H1 (cell line): ENCODE results near the gene SELENOS. TPM values are rescaled to one million over a fixed set of nuclear protein-coding genes. Genes with fewer than 3 reads are reported as not detected.

Experiments used
- CTCF ChIA-PET: fragments of 300-600 bp; sonication (Branson Sonifier 250); formaldehyde crosslinking; loops from one replicate; lab custom pipeline; 2021; ENCODE audit not compliant: partially characterized antibody; lab: Charles Lee
- POLR2A ChIA-PET: fragments of 300-600 bp; sonication (Branson Sonifier 250); formaldehyde crosslinking; loops from one replicate; lab custom pipeline; 2021; ENCODE audit warnings: inconsistent platforms; ENCODE audit not compliant: partially characterized antibody; lab: Charles Lee
- DNase-seq, 2 experiments: peaks; one replicate each; pipeline versions ENCODE4 v3.0.0 to v3.0.0-alpha.2; 2010 to 2022; ENCODE audit warnings: low spot score in 2 of 2, low read depth in 1 of 2, mixed read lengths in 1 of 2
- FAIRE-seq: peaks from 2 replicates; lab custom pipeline; 2011; peaks lifted over from hg19 to GRCh38; lab: Jason Lieb, UNC
- H2AFZ ChIP-seq: 2 replicates; pipeline ENCODE4 v1.8.1; 2012; ENCODE audit warnings: low read length, inconsistent platforms
- H2AK5ac ChIP-seq: 2 replicates; pipeline ENCODE4 v1.6.1; 2013; ENCODE audit warnings: low read depth, low read length
- H2BK120ac ChIP-seq: replicated peaks from 2 replicates; pipeline ENCODE3; 2013; ENCODE audit warnings: low read depth, low read length, inconsistent platforms
- H2BK12ac ChIP-seq: 2 replicates; pipeline ENCODE4 v1.6.1; 2013; ENCODE audit warnings: low read depth, low read length
- H2BK15ac ChIP-seq: 2 replicates; pipeline ENCODE4 v1.6.1; 2013; ENCODE audit warnings: low read length
- H2BK20ac ChIP-seq: 2 replicates; pipeline ENCODE4 v1.6.1; 2013; ENCODE audit warnings: low read length
- H2BK5ac ChIP-seq: 2 replicates; pipeline ENCODE4 v1.6.1; 2013; ENCODE audit warnings: low read depth, low read length
- H3K14ac ChIP-seq: 2 replicates; pipeline ENCODE4 v1.6.1; 2013; ENCODE audit warnings: inconsistent platforms; ENCODE audit not compliant: insufficient read length
- H3K18ac ChIP-seq: 2 replicates; pipeline ENCODE4 v1.6.1; 2013; ENCODE audit warnings: low read length; ENCODE audit errors: extremely low read depth
- H3K23ac ChIP-seq: 2 replicates; pipeline ENCODE4 v1.6.1; 2013; ENCODE audit warnings: inconsistent platforms; ENCODE audit not compliant: insufficient read length
- H3K23me2 ChIP-seq: 2 replicates; pipeline ENCODE4 v1.6.1; 2013; ENCODE audit warnings: low read depth, low read length
- H3K27ac ChIP-seq: 2 replicates; pipeline ENCODE4 v1.6.1; 2011; ENCODE audit warnings: low read depth, low read length, inconsistent platforms
- H3K27me3 ChIP-seq, 4 experiments: replicated peaks in 1 of 4; 1 replicate in 1 of 4; 2 replicates in 3 of 4; pipeline versions ENCODE4 v1.6.1 to v1.8.1; 2011 to 2013; ENCODE audit warnings: low read length in 3 of 4, mild to moderate bottlenecking in 3 of 4, inconsistent platforms in 2 of 4, mixed read lengths in 2 of 4, moderate library complexity in 1 of 4; ENCODE audit not compliant: control insufficient read depth in 3 of 4, insufficient read depth in 3 of 4; ENCODE audit errors: extremely low read depth in 1 of 4
- H3K36me3 ChIP-seq, 4 experiments: 2 replicates each; pipeline versions ENCODE4 v1.6.1 to v1.8.1; 2011 to 2013; ENCODE audit warnings: mild to moderate bottlenecking in 4 of 4, low read length in 3 of 4, moderate library complexity in 2 of 4, control low read depth in 1 of 4, inconsistent platforms in 1 of 4; ENCODE audit not compliant: insufficient read depth in 4 of 4, control insufficient read depth in 2 of 4
- H3K4ac ChIP-seq: replicated peaks from 2 replicates; pipeline ENCODE3; 2013; ENCODE audit warnings: low read length, low read depth, mixed read lengths, inconsistent platforms; ENCODE audit not compliant: insufficient read length
- H3K4me1 ChIP-seq, 4 experiments: replicated peaks in 1 of 4; 1 replicate in 1 of 4; 2 replicates in 3 of 4; pipeline versions ENCODE4 v1.6.1 to v1.8.1; 2011 to 2013; ENCODE audit warnings: low read length in 3 of 4, inconsistent platforms in 2 of 4, mixed read lengths in 1 of 4; ENCODE audit not compliant: insufficient read depth in 4 of 4, control insufficient read depth in 3 of 4
- H3K4me2 ChIP-seq, 2 experiments: 2 replicates each; pipeline versions ENCODE4 v1.6.1 to v1.8.1; 2011 to 2013; ENCODE audit warnings: low read depth in 2 of 2, low read length in 2 of 2, control low read depth in 1 of 2, inconsistent platforms in 1 of 2, mild to moderate bottlenecking in 1 of 2; ENCODE audit not compliant: insufficient read depth in 1 of 2
- H3K4me3 ChIP-seq, 4 experiments: fragments of 200-600, 300-600 bp in 1 of 4; sonication (generic), shearing (Covaris generic), sonication (Bioruptor Twin) in 1 of 4; 2 replicates each; pipeline versions ENCODE4 v1.5.1 to v1.8.1; 2011 to 2016; ENCODE audit warnings: low read length in 4 of 4, low read depth in 3 of 4, control low read depth in 2 of 4, inconsistent platforms in 2 of 4, mild to moderate bottlenecking in 2 of 4, mixed read lengths in 1 of 4, moderate library complexity in 1 of 4; ENCODE audit not compliant: insufficient read depth in 2 of 4; ENCODE audit errors: extremely low read depth in 1 of 4
- H3K56ac ChIP-seq: replicated peaks from 2 replicates; pipeline ENCODE3; 2013; ENCODE audit warnings: low read depth, mild to moderate bottlenecking, mixed read lengths, low read length, inconsistent platforms; ENCODE audit not compliant: insufficient read length
- H3K79me1 ChIP-seq: 2 replicates; pipeline ENCODE4 v1.6.1; 2013; ENCODE audit warnings: low read depth, low read length, control low read depth
- H3K79me2 ChIP-seq, 2 experiments: 2 replicates each; pipeline versions ENCODE4 v1.6.1 to v1.8.1; 2012 to 2013; ENCODE audit warnings: low read length in 2 of 2, mild to moderate bottlenecking in 2 of 2, inconsistent platforms in 1 of 2; ENCODE audit not compliant: insufficient read depth in 2 of 2, control insufficient read depth in 1 of 2
- H3K9ac ChIP-seq, 4 experiments: replicated peaks in 1 of 4; 1 replicate in 1 of 4; 2 replicates in 3 of 4; pipeline versions ENCODE4 v1.6.1 to v1.8.1; 2011 to 2013; ENCODE audit warnings: low read depth in 3 of 4, low read length in 3 of 4, control low read depth in 2 of 4, mild to moderate bottlenecking in 2 of 4, moderate library complexity in 2 of 4, inconsistent platforms in 1 of 4; ENCODE audit errors: extremely low read depth in 1 of 4
- H3K9me3 ChIP-seq, 2 experiments: 2 replicates each; pipeline versions ENCODE4 v1.6.1 to v1.8.1; 2012 to 2013; ENCODE audit warnings: mild to moderate bottlenecking in 2 of 2, moderate library complexity in 2 of 2, control low read depth in 1 of 2, inconsistent platforms in 1 of 2, low read depth in 1 of 2, low read length in 1 of 2, mixed read lengths in 1 of 2; ENCODE audit not compliant: insufficient read depth in 2 of 2
- H4K20me1 ChIP-seq, 2 experiments: replicated peaks in 1 of 2; 2 replicates each; pipeline versions ENCODE3 to v1.8.1; 2011 to 2013; ENCODE audit warnings: inconsistent platforms in 2 of 2, low read length in 2 of 2, mild to moderate bottlenecking in 1 of 2; ENCODE audit not compliant: insufficient read depth in 2 of 2, control insufficient read depth in 1 of 2
- H4K5ac ChIP-seq: 2 replicates; pipeline ENCODE4 v1.6.1; 2013; ENCODE audit warnings: low read length, low read depth, mixed read lengths, inconsistent platforms; ENCODE audit not compliant: insufficient read length
- H4K8ac ChIP-seq: 2 replicates; pipeline ENCODE4 v1.8.0; 2013; ENCODE audit warnings: mild to moderate bottlenecking, moderate library complexity, low read length, inconsistent platforms; ENCODE audit not compliant: insufficient read depth; ENCODE audit errors: extremely low read depth
- H4K91ac ChIP-seq: replicated peaks from 2 replicates; pipeline ENCODE3; 2013; ENCODE audit warnings: low read length, mixed read lengths, inconsistent platforms; ENCODE audit not compliant: insufficient read length
- ATF3 ChIP-seq: IDR thresholded peaks from 2 replicates; pipeline ENCODE4 v1.6.1; 2011; ENCODE audit warnings: low read depth, mild to moderate bottlenecking, low read length; ENCODE audit not compliant: insufficient read depth
- CBX5 ChIP-seq: fragments of 300-800, 300-1000 bp; sonication (generic); IDR thresholded peaks from 2 replicates; pipeline ENCODE4 v1.7.1; 2016; ENCODE audit warnings: antibody characterized with exemption, low read length, low read depth
- CBX8 ChIP-seq: fragments of 300-800, 300-1000 bp; sonication (generic); IDR thresholded peaks from 2 replicates; pipeline ENCODE4 v1.7.1; 2016; ENCODE audit warnings: low read depth, low read length, borderline replicate concordance
- CEBPB ChIP-seq: IDR thresholded peaks from 2 replicates; pipeline ENCODE4 v1.6.1; 2012; ENCODE audit warnings: low read depth, low read length
- CHD2 ChIP-seq: IDR thresholded peaks from 2 replicates; pipeline ENCODE4 v1.6.1; 2012; ENCODE audit warnings: low read length, improper control_type of control experiment
- CREB1 ChIP-seq: IDR thresholded peaks from 2 replicates; pipeline ENCODE4 v1.6.1; 2012; ENCODE audit warnings: inconsistent platforms
- EZH2 ChIP-seq: fragments of 200-600 bp; sonication (generic); IDR thresholded peaks from 2 replicates; pipeline ENCODE4 v1.7.1; 2012; ENCODE audit warnings: low read depth, mild to moderate bottlenecking, moderate library complexity, low read length, inconsistent platforms; ENCODE audit not compliant: severe bottlenecking
- GTF2F1 ChIP-seq: IDR thresholded peaks from 2 replicates; pipeline ENCODE4 v1.6.1; 2012; ENCODE audit warnings: low read depth, low read length, improper control_type of control experiment, borderline replicate concordance
- HDAC2 ChIP-seq, 2 experiments: fragments of 300-600 bp in 1 of 2; sonication (generic) in 1 of 2; IDR thresholded peaks; 2 replicates each; pipeline ENCODE4 v1.6.1; 2011 to 2012; ENCODE audit warnings: low read depth in 2 of 2, low read length in 2 of 2, mild to moderate bottlenecking in 2 of 2, moderate library complexity in 2 of 2, borderline replicate concordance in 1 of 2, inconsistent platforms in 1 of 2
- KDM1A ChIP-seq: fragments of 200-600, 300-600 bp; sonication (generic); IDR thresholded peaks from 2 replicates; pipeline ENCODE4 v1.7.1; 2016; ENCODE audit warnings: mild to moderate bottlenecking, low read length, borderline replicate concordance
- RFX5 ChIP-seq: IDR thresholded peaks from 2 replicates; pipeline ENCODE4 v1.6.1; 2011; ENCODE audit warnings: low read depth, low read length, improper control_type of control experiment, borderline replicate concordance
- WGBS, 2 experiments: shearing (Covaris generic) in 1 of 2; methylation state at CpG; one replicate each; pipeline versions ENCODE4 v1.1.6 to v1.1.7; 2013 to 2015; ENCODE audit warnings: low lambda C conversion rate in 2 of 2, mixed read lengths in 2 of 2, inconsistent platforms in 1 of 2, low coverage in 1 of 2, missing lambda C conversion rate in 1 of 2; ENCODE audit not compliant: insufficient replicate concordance in 2 of 2, insufficient coverage in 1 of 2, insufficient read length in 1 of 2; ENCODE audit errors: extremely low coverage in 1 of 2, missing lambda C conversion rate in 1 of 2; 5-methylcytosine and 5-hydroxymethylcytosine counted together
- polyA plus RNA-seq, 7 experiments: library from polyadenylated mRNA; depleted of rRNA in 3 of 7; stranded (reverse) in 5 of 7; unstranded in 2 of 7; fragments of >200 nt in 5 of 7; fragments of 200-250 nt in 2 of 7; gene quantifications; 1 replicate in 5 of 7; 2 replicates in 1 of 7; 4 replicates in 1 of 7; pipeline versions ENCODE4 v1.2.1 to v1.2.3, GENCODE V29; 2011 to 2013; ENCODE audit warnings: missing spikeins in 2 of 7, mixed read lengths in 2 of 7
- total RNA-seq: library from RNA; stranded (reverse); fragmentation: NEBNext Ultra II Directional; extraction: Animal tissue kit (Norgen Biotek cat#: 25700); gene quantifications from 2 replicates; pipeline ENCODE4 v1.2.1, GENCODE V29; 2021

The SELENOS gene
- total and polyA plus RNA-seq, 2 of the 8 experiments (the other 6 are each of a cell fraction or from before 2014, with no cell fraction given), result 45.1 to 46.0 TPM

- peaks cover 16% of the 10 kb centered on the region for H3K79me1 ChIP-seq
- peaks cover 35 to 41% of the 10 kb centered on the region in 2 experiments for H4K20me1 ChIP-seq
- no peaks in the 10 kb centered on the region for H3K27me3 ChIP-seq
- H3K4me1 ChIP-seq, result peaks cover 3 to 23% (median 12%) of the 10 kb centered on the region in 4 experiments; a peak in 5 of 7 replicates
- FAIRE-seq (no peak), DNase-seq (no peak)
- no peak overlapping the region for H3K56ac ChIP-seq
- H3K18ac ChIP-seq, result no peak overlapping the region
- peaks cover 55 to 100% of the 10 kb centered on the region in 2 experiments for H3K79me2 ChIP-seq
- H3K23ac ChIP-seq, result no peak overlapping the region
- H3K9me3 ChIP-seq, result no peaks in the 10 kb centered on the region
- ChIA-PET POLR2A (interaction anchor here (1.4 to 2.9 kb wide), 3 partner anchors 8 to 14 kb away, joined by 3 to 18 read pairs (median 7); partner anchors contain the start of gene CHSY1), CTCF (interaction anchor here (0.7 to 3.0 kb wide), 22 partner anchors 11 to 236 kb away, joined by 3 to 21 read pairs (median 4); no protein-coding TSS in a partner anchor)
- no peak overlapping the region for H2BK20ac ChIP-seq
- H3K14ac ChIP-seq, result no peak overlapping the region
- H2BK12ac ChIP-seq, result no peak overlapping the region
- WGBS, 2 experiments, result 80% methylated on average over 7 of the region's 7 CpGs; no CpG with 5 or more reads in 1 of the 2 experiments
- H3K36me3 ChIP-seq, result peaks cover 0 to 3% (median under 1%) of the 10 kb centered on the region in 4 experiments; a peak in 1 of 8 replicates
- H3K27ac ChIP-seq, result no peak overlapping the region
- no peak overlapping the region for H2AFZ ChIP-seq
- H2BK120ac ChIP-seq, result no peak overlapping the region
- H4K8ac ChIP-seq, result no peak overlapping the region
- H2AK5ac ChIP-seq, result no peak overlapping the region
- no peak overlapping the region for H3K4me3 ChIP-seq
- no peak overlapping the region for H2BK15ac ChIP-seq
- no peak overlapping the region for H4K91ac ChIP-seq
- H2BK5ac ChIP-seq, result no peak overlapping the region
- H3K9ac ChIP-seq, result no peak overlapping the region
- no peaks in the 10 kb centered on the region for H3K23me2 ChIP-seq
- no peak overlapping the region for H3K4ac ChIP-seq
- no peak overlapping the region for H4K5ac ChIP-seq
- H3K4me2 ChIP-seq, result no peak overlapping the region; a peak in 1 of 4 replicates
- TF ChIP-seq GTF2F1 (no peak), HDAC2 (IDR thresholded peaks at IDR 0.05; ENCODE audit: borderline replicate concordance in 1 of 2, low read depth in 2 of 2, low read length in 2 of 2) (no peak), CREB1 (no peak), KDM1A (no peak), CBX5 (no peak), CBX8 (no peak), CHD2 (no peak), RFX5 (no peak), EZH2 (no peak), ATF3 (no peak), CEBPB (no peak)
These were observed 33.1 kb downstream of the SELENOS start for GRCh38 chr15:101244036-101244781.
